GM19239 (cell line): Measurements from ENCODE around the gene TTC3.

Experiments used
- DNase-seq: peaks from one replicate; pipeline ENCODE4 v3.0.0; 2011; ENCODE audit warnings: low spot score; ENCODE audit not compliant: insufficient read length
- FAIRE-seq: peaks from 2 replicates; lab custom pipeline; 2011; peaks lifted over from hg19 to GRCh38; lab: Jason Lieb, UNC

TTC3 gene

GRCh38 chr21:37183749-37184148, 110.7 kb downstream of the TTC3 start:
- FAIRE-seq: no peak
- DNase-seq: no peak

- DNase-seq (no peak), FAIRE-seq (no peak)
Observed at GRCh38 chr21:37184784-37185593, 111.9 kb downstream of the TTC3 start.

GRCh38 chr21:37186983-37187382, 113.9 kb downstream of the TTC3 start:
- DNase-seq: no peak
- no peak for FAIRE-seq

GRCh38 chr21:37188825-37189224, 115.8 kb downstream of the TTC3 start:
- DNase-seq (no peak), FAIRE-seq (no peak)

GRCh38 chr21:37192019-37192418, 119.0 kb downstream of the TTC3 start:
- DNase-seq (no peak), FAIRE-seq (peak; percentile 23)

- FAIRE-seq (no peak), DNase-seq (no peak)
Observed at GRCh38 chr21:37193006-37193405, 120.0 kb downstream of the TTC3 start.

GRCh38 chr21:37193676-37194075, 120.6 kb downstream of the TTC3 start:
- FAIRE-seq (no peak), DNase-seq (no peak)

- DNase-seq: no peak
- no peak for FAIRE-seq
Observed at GRCh38 chr21:37195059-37195458, 122.0 kb downstream of the TTC3 start.

GRCh38 chr21:37195610-37196009, 122.6 kb downstream of the TTC3 start:
- DNase-seq (no peak), FAIRE-seq (no peak)

GRCh38 chr21:37196847-37197246, 123.8 kb downstream of the TTC3 start:
- FAIRE-seq: no peak
- DNase-seq: no peak

GRCh38 chr21:37197746-37198145, 124.7 kb downstream of the TTC3 start:
- no peak for FAIRE-seq

GRCh38 chr21:37199057-37199924, 126.2 kb downstream of the TTC3 start:
- no peak for FAIRE-seq
- DNase-seq: no peak

More at GRCh38 chr21:37197746-37198145, 124.7 kb downstream of the TTC3 start:
- DNase-seq: no peak

- FAIRE-seq: no peak
- DNase-seq: no peak
Observed at GRCh38 chr21:37200641-37201480, 127.8 kb downstream of the TTC3 start.

GRCh38 chr21:37202221-37203110, 129.4 kb downstream of the TTC3 start:
- DNase-seq: no peak
- no peak for FAIRE-seq

GRCh38 chr21:37204580-37204979, 131.5 kb downstream of the TTC3 start:
- FAIRE-seq (no peak), DNase-seq (no peak)

GRCh38 chr21:37206496-37206895, 133.4 kb downstream of the TTC3 start:
- DNase-seq: no peak
- no peak for FAIRE-seq

- DNase-seq: peak; percentile 38
- FAIRE-seq: peak; percentile 91
Observed at GRCh38 chr21:37207441-37208009, 134.5 kb downstream of the TTC3 start.

- DNase-seq: peak; percentile 71
- no peak for FAIRE-seq
Observed at GRCh38 chr21:37208056-37208721, 135.1 kb downstream of the TTC3 start.
